B cell (primary cell): ENCODE results near the gene INF2. TPM values are rescaled to one million over a fixed set of nuclear protein-coding genes. Genes with fewer than 3 reads are reported as not detected.

Experiments used
- ATAC-seq: fragments of 200-7000 bp; cut with Tn5 transposase; one replicate; pipeline ENCODE4 v1.10.0; 2021; ENCODE audit warnings: low read depth, mild to moderate bottlenecking, moderate number of reproducible peaks, moderate library complexity
- CTCF ChIA-PET: fragments of 350-600 bp; sonication (Branson Sonifier 250); formaldehyde crosslinking; loops from one replicate; lab custom pipeline; 2021; ENCODE audit warnings: antibody characterized with exemption, inconsistent platforms; lab: Charles Lee
- POLR2A ChIA-PET: fragments of 350-600 bp; sonication (Branson Sonifier 250); formaldehyde crosslinking; loops from one replicate; lab custom pipeline; 2021; ENCODE audit warnings: antibody characterized with exemption; lab: Charles Lee
- DNase-seq: peaks from one replicate; pipeline ENCODE4 v3.0.0; 2013
- H2AFZ ChIP-seq: 2 replicates; pipeline ENCODE4 v1.6.1; 2012; ENCODE audit warnings: mild to moderate bottlenecking, low read depth, low read length; ENCODE audit not compliant: insufficient read depth, poor library complexity, severe bottlenecking
- H3K27ac ChIP-seq, 2 donors: 1 replicate in 1 of 2; 2 replicates in 1 of 2; pipeline ENCODE4 v1.5.1; 2012 to 2013; ENCODE audit warnings: low read length in 2 of 2, mild to moderate bottlenecking in 2 of 2, moderate library complexity in 1 of 2
- H3K27me3 ChIP-seq, 4 experiments: fragments of 200-600 bp in 1 of 4; sonication (generic) in 1 of 4; replicated peaks in 1 of 4; 1 replicate in 2 of 4; 2 replicates in 2 of 4; pipeline versions ENCODE4 v1.6.1 to v1.7.0; 2013 to 2016; ENCODE audit warnings: low read length in 3 of 4, mild to moderate bottlenecking in 2 of 4, mixed read lengths in 1 of 4, moderate library complexity in 1 of 4; ENCODE audit not compliant: insufficient read depth in 4 of 4, control insufficient read depth in 3 of 4; ENCODE audit errors: control extremely low read depth in 1 of 4
- H3K36me3 ChIP-seq, 2 experiments: replicated peaks in 1 of 2; 1 replicate in 1 of 2; 2 replicates in 1 of 2; pipeline versions ENCODE4 v1.6.1 to v1.7.1; 2013; ENCODE audit warnings: low read length in 1 of 2; ENCODE audit not compliant: insufficient read depth in 2 of 2, control insufficient read depth in 1 of 2; ENCODE audit errors: control extremely low read depth in 1 of 2, extremely low read depth in 1 of 2
- H3K4me1 ChIP-seq, 2 donors: fragments of 200-600 bp in 1 of 2; sonication (generic) in 1 of 2; 1 replicate in 1 of 2; 2 replicates in 1 of 2; pipeline versions ENCODE4 v1.5.1 to v1.6.1; 2013 to 2017; ENCODE audit warnings: low read length in 2 of 2; ENCODE audit not compliant: control insufficient read depth in 2 of 2, insufficient read depth in 2 of 2
- H3K4me2 ChIP-seq: replicated peaks from 2 replicates; pipeline ENCODE3; 2012; ENCODE audit warnings: mild to moderate bottlenecking, low read depth, low read length; ENCODE audit not compliant: poor library complexity, severe bottlenecking
- H3K4me3 ChIP-seq, 5 experiments: fragments of 200-600 bp in 1 of 5; sonication (generic) in 1 of 5; 1 replicate in 3 of 5; 2 replicates in 2 of 5; pipeline versions ENCODE4 v1.5.1 to v1.7.0; 2011 to 2016; ENCODE audit warnings: low read length in 4 of 5, mild to moderate bottlenecking in 4 of 5, low read depth in 2 of 5, control low read depth in 1 of 5, moderate library complexity in 1 of 5; ENCODE audit not compliant: insufficient read depth in 1 of 5; ENCODE audit errors: control extremely low read depth in 1 of 5, extremely low read depth in 1 of 5
- H3K79me2 ChIP-seq: fragments of 200-600 bp; sonication (generic); one replicate; pipeline ENCODE4 v1.6.0; 2016; ENCODE audit warnings: low read length; ENCODE audit not compliant: control insufficient read depth, insufficient read depth
- H3K9ac ChIP-seq: fragments of 200-600 bp; sonication (generic); 2 replicates; pipeline ENCODE4 v1.6.1; 2017; ENCODE audit warnings: mild to moderate bottlenecking, low read length, moderate library complexity
- H3K9me3 ChIP-seq, 3 donors: one replicate each; pipeline versions ENCODE4 v1.6.1 to v1.7.1; 2013; ENCODE audit warnings: low read length in 2 of 3; ENCODE audit not compliant: control insufficient read depth in 2 of 3, insufficient read depth in 1 of 3; ENCODE audit errors: control extremely low read depth in 1 of 3
- H4K20me1 ChIP-seq: 2 replicates; pipeline ENCODE4 v1.6.0; 2012; ENCODE audit warnings: mild to moderate bottlenecking, low read length; ENCODE audit not compliant: insufficient read depth, control insufficient read depth, poor library complexity, severe bottlenecking
- H3K27ac Mint-ChIP-seq: one replicate; pipeline ENCODE4 v1.8.0; 2021; ENCODE audit warnings: mixed read lengths
- H3K27me3 Mint-ChIP-seq: one replicate; pipeline ENCODE4 v1.8.0; 2021; ENCODE audit warnings: mixed read lengths
- H3K4me1 Mint-ChIP-seq: one replicate; pipeline ENCODE4 v1.8.0; 2021; ENCODE audit warnings: mixed read lengths
- H3K4me3 Mint-ChIP-seq: one replicate; pipeline ENCODE4 v1.8.0; 2021; ENCODE audit warnings: mixed read lengths
- H3K9me3 Mint-ChIP-seq: one replicate; pipeline ENCODE4 v1.8.0; 2022; ENCODE audit warnings: mixed read lengths; ENCODE audit not compliant: insufficient read depth
- CTCF ChIP-seq: fragments of 200-600 bp; IDR thresholded peaks from one replicate; pipeline ENCODE4 v1.8.0; 2022; ENCODE audit warnings: antibody characterized with exemption, mild to moderate bottlenecking
- EZH2 ChIP-seq: IDR thresholded peaks from 2 replicates; pipeline ENCODE4 v1.6.1; 2012; ENCODE audit warnings: borderline replicate concordance, low read depth, mild to moderate bottlenecking, moderate library complexity, low read length; ENCODE audit not compliant: insufficient read depth, poor library complexity, severe bottlenecking
- WGBS: methylation state at CpG from one replicate; pipeline ENCODE4 v1.1.5; 2013; ENCODE audit warnings: missing lambda C conversion rate; ENCODE audit not compliant: insufficient coverage; 5-methylcytosine and 5-hydroxymethylcytosine counted together
- intact Hi-C: fragments of 100-400 bp; cut with micrococcal nuclease; formaldehyde crosslinking; loops from one replicate; pipeline ENCODE4 v1.10.0; 2022
- polyA plus RNA-seq: library from polyadenylated mRNA; depleted of rRNA; stranded (reverse); fragments of >200 nt; gene quantifications from 2 replicates; pipeline ENCODE4 v1.2.3, GENCODE V29; 2012
- total RNA-seq, 2 donors: library from RNA; stranded (reverse); fragments of 120-200 nt in 1 of 2; gene quantifications; 1 replicate in 1 of 2; 2 replicates in 1 of 2; pipeline versions ENCODE4 v1.2.3 to v1.2.4, GENCODE V29; 2013 to 2022

INF2 gene
- total and polyA plus RNA-seq, 2 donors (not counting 1 experiment from before 2014, with no cell fraction given), result 90.2 to 100 TPM

- Mint-ChIP-seq H3K27ac (no peak overlapping the region), H3K4me3 (no peak overlapping the region), H3K4me1 (no peaks in the 10 kb centered on the region), H3K27me3 (peaks cover 4% of the 10 kb centered on the region), H3K9me3 (no peaks in the 10 kb centered on the region)
- peaks cover 0 to 5% (median 1%) of the 10 kb centered on the region in 4 experiments for H3K27me3 ChIP-seq
- no peaks in the 10 kb centered on the region for H3K36me3 ChIP-seq
- no peaks in the 10 kb centered on the region for H4K20me1 ChIP-seq
- no peak overlapping the region for H3K27ac ChIP-seq
- POLR2A ChIA-PET, result no interaction called here
- no peaks in the 10 kb centered on the region for H3K4me1 ChIP-seq
- intact Hi-C loops, result no loop called here
- no peak overlapping the region for H3K4me3 ChIP-seq
- TF ChIP-seq EZH2 (no peak), CTCF (no peak)
- H3K9ac ChIP-seq, result no peak overlapping the region
- ATAC-seq (no peak), DNase-seq (no peak)
- WGBS, result 76% methylated on average over 14 of the region's 14 CpGs
- CTCF ChIA-PET, result no interaction called here
- H2AFZ ChIP-seq, result no peak overlapping the region
- H3K9me3 ChIP-seq, result no peaks in the 10 kb centered on the region
- H3K4me2 ChIP-seq, result no peak overlapping the region
- no peaks in the 10 kb centered on the region for H3K79me2 ChIP-seq
These were observed 43.0 kb downstream of the INF2 start for GRCh38 chr14:104732355-104732804.

GRCh38 chr14:104732931-104733681, 43.7 kb downstream of the INF2 start:
- no peak for TF ChIP-seq CTCF
- TF ChIP-seq EZH2, result no peak
- no peaks in the 10 kb centered on the region for H4K20me1 ChIP-seq
- no peak overlapping the region for H2AFZ ChIP-seq
- no peak overlapping the region for H3K4me2 ChIP-seq
- Mint-ChIP-seq H3K27me3 (no peaks in the 10 kb centered on the region), H3K4me3 (no peak overlapping the region), H3K27ac (no peak overlapping the region), H3K9me3 (no peaks in the 10 kb centered on the region), H3K4me1 (no peaks in the 10 kb centered on the region)
- H3K27me3 ChIP-seq, result peaks cover 0 to 5% (median 1%) of the 10 kb centered on the region in 4 experiments
- DNase-seq (no peak), ATAC-seq (no peak)
- H3K9ac ChIP-seq, result no peak overlapping the region
- H3K36me3 ChIP-seq, result no peaks in the 10 kb centered on the region
- no peak overlapping the region for H3K27ac ChIP-seq
- no peaks in the 10 kb centered on the region for H3K79me2 ChIP-seq
- WGBS, result 90% methylated on average over 23 of the region's 23 CpGs
- no peaks in the 10 kb centered on the region for H3K9me3 ChIP-seq
- no peak overlapping the region for H3K4me3 ChIP-seq
- ChIA-PET POLR2A (no interaction called here), CTCF (no interaction called here)
- intact Hi-C loops, result no loop called here
- H3K4me1 ChIP-seq, result no peaks in the 10 kb centered on the region
